Right lung (tissue), 5 donors: ENCODE data around the gene BRAP. TPM values are rescaled to one million over a fixed set of nuclear protein-coding genes. Genes with fewer than 3 reads are reported as not detected.
"Not testable (repeated sequence)": the region's sequence is repeated elsewhere in the genome, so short reads cannot be mapped to it uniquely, and the experiment has no call there.

Experiments
- DNase-seq, 2 donors: peaks; one replicate each; pipeline ENCODE4 v3.0.0-alpha.2; 2013
- polyA plus RNA-seq, 5 donors: library from polyadenylated mRNA; unstranded; fragments of 120-200 nt; gene quantifications; one replicate each; pipeline versions ENCODE4 v1.2.1 to v1.2.3, GENCODE V29; 2013; ENCODE audit warnings: inconsistent platforms in 1 of 5, low replicate concordance in 1 of 5; ENCODE audit not compliant: insufficient read length in 5 of 5, insufficient read depth in 1 of 5

BRAP gene
- polyA plus RNA-seq, 5 donors = 15.9 to 22.0 (median 19.5) TPM

GRCh38 chr12:111626230-111626629 is 59.5 kb downstream of the BRAP start:
- no peak for DNase-seq

GRCh38 chr12:111624540-111624939 is 61.2 kb downstream of the BRAP start:
- no peak for DNase-seq

GRCh38 chr12:111617841-111618240 is 67.9 kb downstream of the BRAP start:
- DNase-seq = not testable (repeated sequence)

- DNase-seq = peak; percentile 39 to 62
These were observed 69.6 kb downstream of the BRAP start for GRCh38 chr12:111616177-111616623.

- DNase-seq = no peak
These were observed 78.5 kb downstream of the BRAP start for GRCh38 chr12:111607239-111607638.

- DNase-seq = no peak
These were observed 79.0 kb downstream of the BRAP start for GRCh38 chr12:111606767-111607230.

GRCh38 chr12:111605911-111606766 is 79.6 kb downstream of the BRAP start:
- no peak for DNase-seq

GRCh38 chr12:111602857-111603256 is 82.9 kb downstream of the BRAP start:
- DNase-seq = not testable (repeated sequence)

GRCh38 chr12:111602348-111602747 is 83.4 kb downstream of the BRAP start:
- DNase-seq = no peak

GRCh38 chr12:111600986-111601385 is 84.8 kb downstream of the BRAP start:
- not testable (repeated sequence) for DNase-seq

- DNase-seq = no peak
These were observed 85.5 kb downstream of the BRAP start for GRCh38 chr12:111600205-111600642.

- DNase-seq = peak; percentile 93 to 95
These were observed 86.1 kb downstream of the BRAP start for GRCh38 chr12:111599453-111600204.

GRCh38 chr12:111598637-111599452 is 86.9 kb downstream of the BRAP start, which contains the start of gene ATXN2:
ATXN2 (minus strand) TSS chr12:111599315; CDS start chr12:111599034, 281 bp downstream.
- no peak for DNase-seq

- peak; percentile 36 to 46 for DNase-seq
These were observed 87.7 kb downstream of the BRAP start for GRCh38 chr12:111597831-111598636.

GRCh38 chr12:111596985-111597830 is 88.5 kb downstream of the BRAP start:
- DNase-seq = peak; percentile 43 to 44

- DNase-seq = not testable (repeated sequence)
These were observed 90.4 kb downstream of the BRAP start for GRCh38 chr12:111595341-111595835.
